Fibroblast of pulmonary artery (primary cell): ENCODE results near the gene MICU2.

Source experiments
- DNase-seq: peaks from one replicate; pipeline ENCODE4 v3.0.0-alpha.2; 2010; ENCODE audit warnings: low read depth
- H3K4me3 ChIP-seq: replicated peaks from 2 replicates; pipeline ENCODE4 v1.5.1; 2011; ENCODE audit warnings: low read depth, mild to moderate bottlenecking, control low read depth, low read length, moderate library complexity
- TF ChIP-seq, protein P1 (sequence below): IDR thresholded peaks from 2 replicates; pipeline ENCODE4 v1.5.1; 2011; ENCODE audit warnings: mild to moderate bottlenecking, control low read depth, low read length, inconsistent platforms; ENCODE audit errors: missing control alignments

MICU2 gene

DNA sequence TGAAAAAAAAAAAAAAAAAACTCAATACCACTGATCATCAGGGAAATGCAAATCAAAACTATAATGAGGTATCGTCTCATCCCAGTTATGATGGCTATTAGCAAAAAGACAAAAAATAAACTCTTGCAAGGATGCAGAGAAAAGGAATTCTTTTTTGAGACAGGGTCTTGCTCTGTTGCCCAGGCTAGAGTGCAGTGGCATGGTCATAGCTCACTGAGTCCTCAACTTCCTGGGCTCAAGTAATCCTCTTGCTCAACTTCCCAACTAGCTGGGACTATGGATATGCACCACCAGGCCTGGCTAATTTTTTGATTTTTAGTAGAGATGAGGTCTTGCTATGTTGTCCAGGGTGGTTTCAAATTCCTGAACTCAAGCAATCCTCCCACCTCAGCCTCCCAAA is 59.5 kb downstream of the MICU2 start:
- DNase-seq: no peak
- TF ChIP-seq, protein P1, sequence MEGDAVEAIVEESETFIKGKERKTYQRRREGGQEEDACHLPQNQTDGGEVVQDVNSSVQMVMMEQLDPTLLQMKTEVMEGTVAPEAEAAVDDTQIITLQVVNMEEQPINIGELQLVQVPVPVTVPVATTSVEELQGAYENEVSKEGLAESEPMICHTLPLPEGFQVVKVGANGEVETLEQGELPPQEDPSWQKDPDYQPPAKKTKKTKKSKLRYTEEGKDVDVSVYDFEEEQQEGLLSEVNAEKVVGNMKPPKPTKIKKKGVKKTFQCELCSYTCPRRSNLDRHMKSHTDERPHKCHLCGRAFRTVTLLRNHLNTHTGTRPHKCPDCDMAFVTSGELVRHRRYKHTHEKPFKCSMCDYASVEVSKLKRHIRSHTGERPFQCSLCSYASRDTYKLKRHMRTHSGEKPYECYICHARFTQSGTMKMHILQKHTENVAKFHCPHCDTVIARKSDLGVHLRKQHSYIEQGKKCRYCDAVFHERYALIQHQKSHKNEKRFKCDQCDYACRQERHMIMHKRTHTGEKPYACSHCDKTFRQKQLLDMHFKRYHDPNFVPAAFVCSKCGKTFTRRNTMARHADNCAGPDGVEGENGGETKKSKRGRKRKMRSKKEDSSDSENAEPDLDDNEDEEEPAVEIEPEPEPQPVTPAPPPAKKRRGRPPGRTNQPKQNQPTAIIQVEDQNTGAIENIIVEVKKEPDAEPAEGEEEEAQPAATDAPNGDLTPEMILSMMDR: no peak
- no peak overlapping the region for H3K4me3 ChIP-seq

DNA sequence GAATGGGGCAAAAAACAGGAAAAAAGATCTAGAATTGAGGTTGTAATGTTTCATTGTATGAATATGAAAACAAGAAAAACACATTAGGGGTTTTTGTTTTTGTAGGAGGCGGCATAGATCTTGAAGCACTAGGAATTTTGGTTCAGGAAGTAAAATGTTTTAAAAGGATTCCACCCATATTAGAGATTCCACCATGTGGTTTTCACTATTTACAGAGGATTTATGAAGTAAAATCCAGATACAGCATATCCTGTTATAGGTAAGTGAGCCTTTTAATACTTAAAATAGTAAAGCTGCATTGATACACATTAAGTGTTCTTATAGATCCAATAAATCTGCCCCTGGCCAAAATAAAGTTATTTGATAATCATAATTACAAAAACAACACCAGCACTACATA is 61.4 kb downstream of the MICU2 start:
- H3K4me3 ChIP-seq: no peak overlapping the region
- TF ChIP-seq, protein P1: no peak
- DNase-seq: no peak

DNA sequence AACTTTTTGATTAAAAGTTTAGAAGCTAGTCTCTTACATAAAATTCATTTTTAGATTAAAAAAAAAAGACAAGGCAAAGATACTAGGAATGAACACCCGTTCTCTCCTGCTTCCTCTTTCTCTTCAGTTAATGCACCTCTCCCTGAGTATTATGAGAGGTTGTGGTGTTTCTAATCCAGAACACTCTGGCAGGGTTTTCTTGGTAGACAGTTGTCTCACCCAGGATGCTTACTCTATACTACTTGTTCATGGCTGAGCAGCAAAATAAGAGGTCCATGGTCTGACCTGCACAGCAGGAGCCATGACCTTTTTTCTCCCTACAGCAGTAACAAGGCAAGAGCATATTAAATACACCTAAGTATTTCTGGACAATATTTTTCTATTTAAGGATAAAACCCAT is 62.0 kb downstream of the MICU2 start:
- no peak for DNase-seq
- TF ChIP-seq, protein P1: no peak
- no peak overlapping the region for H3K4me3 ChIP-seq

DNA sequence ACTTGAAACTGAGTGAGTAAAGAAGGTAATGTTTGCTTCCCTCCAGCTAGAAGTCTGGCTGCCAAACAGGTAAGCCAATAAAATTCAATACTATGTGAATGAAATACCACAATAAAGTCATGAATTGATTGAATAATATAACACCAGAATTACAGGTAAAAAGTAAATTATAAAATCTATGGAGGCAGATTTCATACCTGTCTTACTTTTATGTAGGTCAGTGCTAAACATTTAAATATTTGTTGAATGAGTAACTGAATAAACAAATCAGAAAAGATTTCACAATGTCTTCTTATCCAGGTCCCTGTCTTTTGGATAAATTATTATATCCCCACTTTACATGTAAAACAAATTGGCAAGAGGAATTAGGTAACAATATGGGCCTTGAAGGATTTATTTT is 62.7 kb downstream of the MICU2 start:
- H3K4me3 ChIP-seq: no peak overlapping the region
- no peak for DNase-seq
- TF ChIP-seq, protein P1: no peak

DNA sequence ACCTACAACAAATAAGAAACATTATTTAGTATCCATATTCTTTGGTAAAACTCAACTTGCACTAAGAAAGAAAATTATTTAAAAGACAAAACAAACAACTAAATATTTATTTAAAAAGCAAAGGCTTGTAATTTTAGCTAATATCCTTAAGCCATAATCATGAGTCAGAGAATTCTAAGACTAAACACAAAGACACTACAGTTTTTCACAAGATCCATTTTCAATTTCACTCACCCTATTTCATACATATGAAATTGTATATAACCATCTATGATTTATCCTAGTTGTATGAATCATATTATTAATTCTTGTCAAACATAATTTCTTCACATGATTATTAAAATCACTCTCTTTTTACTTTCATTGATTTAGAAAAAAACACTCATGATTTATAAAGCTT is 64.3 kb downstream of the MICU2 start:
- TF ChIP-seq, protein P1: no peak
- no peak for DNase-seq
- H3K4me3 ChIP-seq: no peak overlapping the region

DNA sequence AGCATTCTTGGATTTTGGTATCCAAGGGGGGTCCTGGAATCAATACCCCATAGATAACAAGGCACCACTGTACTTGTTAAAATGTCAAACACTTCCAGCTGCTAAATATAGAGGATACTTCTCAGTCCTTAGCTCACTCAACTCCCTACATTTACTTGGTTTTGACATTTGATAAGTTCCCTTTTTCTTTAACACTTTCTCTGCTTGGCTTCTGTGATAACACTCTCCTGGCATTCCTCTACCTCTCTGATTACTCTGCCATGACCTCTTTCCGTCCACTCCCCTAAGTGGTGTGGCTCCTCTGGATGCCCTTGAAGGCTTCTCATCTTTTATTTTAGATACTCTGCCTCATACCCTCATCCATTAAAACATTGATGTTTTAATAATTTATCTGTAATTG is 65.2 kb downstream of the MICU2 start:
- no peak for DNase-seq
- TF ChIP-seq, protein P1: no peak
- H3K4me3 ChIP-seq: no peak overlapping the region

DNA sequence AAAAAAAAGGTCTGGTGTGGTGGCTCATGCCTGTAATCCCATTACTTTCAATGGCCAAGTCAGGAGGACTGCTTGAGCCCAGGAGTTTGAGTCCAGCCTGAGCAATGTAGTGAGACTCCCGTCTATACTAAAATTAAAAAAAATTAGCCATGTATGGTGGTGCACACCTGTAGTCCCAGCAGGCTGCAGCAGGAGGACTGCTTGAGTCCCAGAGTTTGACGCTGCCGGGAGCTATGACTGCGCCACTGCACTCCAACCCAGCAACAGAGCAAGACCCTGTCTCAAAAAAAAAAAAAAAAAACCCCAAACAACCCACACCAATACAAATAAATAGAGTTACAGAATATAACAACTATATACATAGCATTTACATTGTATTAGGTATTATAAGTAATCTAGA is 65.7 kb downstream of the MICU2 start:
- DNase-seq: no peak
- TF ChIP-seq, protein P1: no peak
- H3K4me3 ChIP-seq: no peak overlapping the region
